ENCODE measurements around the gene GAGE12D. TPM values are rescaled to one million over a fixed set of nuclear protein-coding genes. Genes with fewer than 3 reads are reported as not detected.

The GAGE12D gene
- total and polyA plus RNA-seq, 11 donors = not detected

Other genes with a start within 250 kb of the GAGE12D start
- gene GAGE10, start 238.1 kb upstream of the GAGE12D start, total RNA-seq = not detected
- not detected for gene GAGE10, start 238.1 kb upstream of the GAGE12D start, polyA plus RNA-seq
- not detected for gene GAGE12J, start 219.7 kb upstream of the GAGE12D start, total RNA-seq
- gene GAGE12J, start 219.7 kb upstream of the GAGE12D start, polyA plus RNA-seq = not detected
- gene GAGE13, start 210.2 kb upstream of the GAGE12D start, total RNA-seq = not detected
- not detected for gene GAGE13, start 210.2 kb upstream of the GAGE12D start, polyA plus RNA-seq
- gene GAGE12C, start 9.6 kb upstream of the GAGE12D start, total RNA-seq = not detected
- not detected for gene GAGE12C, start 9.6 kb upstream of the GAGE12D start, polyA plus RNA-seq
- gene GAGE12E, start 9.6 kb downstream of the GAGE12D start, total RNA-seq = not detected
- not detected for gene GAGE12E, start 9.6 kb downstream of the GAGE12D start, polyA plus RNA-seq
- gene GAGE12F, start 19.1 kb downstream of the GAGE12D start, total RNA-seq = not detected
- not detected for gene GAGE12F, start 19.1 kb downstream of the GAGE12D start, polyA plus RNA-seq
- gene GAGE12G, start 28.7 kb downstream of the GAGE12D start, total RNA-seq = not detected
- not detected for gene GAGE12G, start 28.7 kb downstream of the GAGE12D start, polyA plus RNA-seq
- gene GAGE12H, start 38.2 kb downstream of the GAGE12D start, total RNA-seq = not detected
- gene GAGE12H, start 38.2 kb downstream of the GAGE12D start, polyA plus RNA-seq = not detected
- gene GAGE2A, start 47.8 kb downstream of the GAGE12D start, total RNA-seq = not detected
- not detected for gene GAGE2A, start 47.8 kb downstream of the GAGE12D start, polyA plus RNA-seq
- not detected for gene GAGE1, start 57.3 kb downstream of the GAGE12D start, total RNA-seq
- not detected for gene GAGE1, start 57.3 kb downstream of the GAGE12D start, polyA plus RNA-seq
- gene PAGE1, start 154.3 kb downstream of the GAGE12D start, total RNA-seq = not detected
- gene PAGE1, start 154.3 kb downstream of the GAGE12D start, polyA plus RNA-seq = not detected